GM12878 (cell line): ENCODE results near the gene OMG. TPM values are rescaled to one million over a fixed set of nuclear protein-coding genes. Genes with fewer than 3 reads are reported as not detected.

ENCODE experiments used
- ATAC-seq: fragments of 200-7000 bp; cut with Tn5 transposase; 3 replicates; pipeline ENCODE4 v1.9.1; 2020; ENCODE audit warnings: mild to moderate bottlenecking, moderate library complexity
- BruUV-seq: library from RNA; stranded (reverse); fragments of 400-500 nt; replicated peaks from 2 replicates; lab custom pipeline; 2021; lab: Mats Ljungman, UMichigan
- CTCF ChIA-PET: fragments of 300-600 bp; sonication (Branson Sonifier 250); formaldehyde crosslinking; extraction: SDS; loops from one replicate; lab custom pipeline; 2021; ENCODE audit warnings: inconsistent platforms; lab: Yijun Ruan, JAX
- POLR2A ChIA-PET: fragments of 350-600 bp; formaldehyde crosslinking; extraction: SDS; loops from one replicate; lab custom pipeline; 2021; ENCODE audit warnings: inconsistent platforms; lab: Charles Lee
- RAD21 ChIA-PET: fragments of 300-600 bp; sonication (Branson Sonifier 250); formaldehyde crosslinking; loops from one replicate; lab custom pipeline; 2023; ENCODE audit warnings: antibody characterized with exemption; ENCODE audit not compliant: unreplicated experiment; lab: Charles Lee
- SMC1A ChIA-PET: fragments of 300-600 bp; sonication (Branson Sonifier 250); formaldehyde crosslinking; loops from one replicate; lab custom pipeline; 2023; ENCODE audit not compliant: unreplicated experiment, uncharacterized antibody; lab: Charles Lee
- DNase-seq: peaks from one replicate; pipeline ENCODE4 v3.0.0-alpha.2; 2011; ENCODE audit warnings: low read depth, low spot score
- FAIRE-seq: peaks from 3 replicates; lab custom pipeline; 2011; peaks lifted over from hg19 to GRCh38; lab: Jason Lieb, UNC
- H2AFZ ChIP-seq: 2 replicates; pipeline ENCODE4 v1.6.0; 2011; ENCODE audit warnings: low read depth, low read length, control low read depth; ENCODE audit not compliant: control insufficient read depth
- H3K27ac ChIP-seq: 2 replicates; pipeline ENCODE4 v1.5.1; 2011; ENCODE audit warnings: control low read depth; ENCODE audit not compliant: control insufficient read depth, insufficient read depth
- H3K27me3 ChIP-seq, 2 experiments: replicated peaks in 1 of 2; 2 replicates each; pipeline versions ENCODE4 v1.6.0 to v1.6.1; 2011; ENCODE audit warnings: low read length in 1 of 2; ENCODE audit not compliant: control insufficient read depth in 2 of 2, insufficient read depth in 2 of 2
- H3K36me3 ChIP-seq, 2 experiments: 2 replicates each; pipeline ENCODE4 v1.5.1; 2011; ENCODE audit warnings: low read length in 1 of 2; ENCODE audit not compliant: control insufficient read depth in 2 of 2, insufficient read depth in 2 of 2
- H3K4me1 ChIP-seq: 2 replicates; pipeline ENCODE4 v1.6.1; 2011; ENCODE audit warnings: mild to moderate bottlenecking, low read length, moderate library complexity, mixed read lengths; ENCODE audit not compliant: control insufficient read depth, insufficient read depth
- H3K4me2 ChIP-seq: 2 replicates; pipeline ENCODE4 v1.6.0; 2011; ENCODE audit warnings: control low read depth; ENCODE audit not compliant: control insufficient read depth, insufficient read depth
- H3K4me3 ChIP-seq: fragments of 200-600 bp; sonication (generic); 2 replicates; pipeline ENCODE4 v1.5.1; 2016
- H3K79me2 ChIP-seq: 2 replicates; pipeline ENCODE4 v1.6.0; 2011; ENCODE audit warnings: low read length; ENCODE audit not compliant: control insufficient read depth, insufficient read depth
- H3K9ac ChIP-seq: 2 replicates; pipeline ENCODE4 v1.8.0; 2011; ENCODE audit warnings: low read length, control low read depth, mixed read lengths; ENCODE audit not compliant: control insufficient read depth, insufficient read depth
- H3K9me3 ChIP-seq: replicated peaks from 3 replicates; pipeline ENCODE4 v1.5.1; 2011; ENCODE audit warnings: mild to moderate bottlenecking, low read length; ENCODE audit not compliant: control insufficient read depth, insufficient read depth
- H4K20me1 ChIP-seq: 2 replicates; pipeline ENCODE4 v1.6.0; 2011; ENCODE audit not compliant: control insufficient read depth, insufficient read depth
- BMI1 ChIP-seq: fragments of 450-650 bp; IDR thresholded peaks from 2 replicates; pipeline ENCODE4 v1.6.1; 2016; ENCODE audit warnings: mild to moderate bottlenecking, moderate library complexity, borderline replicate concordance
- CEBPZ ChIP-seq: fragments of 150-350 bp; IDR thresholded peaks from 2 replicates; pipeline ENCODE4 v1.6.1; 2016; ENCODE audit warnings: low read depth, low read length
- CTCF ChIP-seq, 3 experiments: IDR thresholded peaks in 2 of 3; conservative IDR thresholded peaks in 1 of 3; 2 replicates each; pipeline ENCODE4 v1.5.1; 2011; ENCODE audit warnings: low read depth in 3 of 3, low read length in 3 of 3, mild to moderate bottlenecking in 3 of 3, control low read depth in 2 of 3, moderate library complexity in 2 of 3, inconsistent platforms in 1 of 3, mixed read lengths in 1 of 3; ENCODE audit not compliant: control insufficient read depth in 2 of 3, insufficient read depth in 1 of 3; ENCODE audit errors: extremely low read depth in 1 of 3
- EZH2 ChIP-seq: IDR thresholded peaks from 2 replicates; pipeline ENCODE4 v1.6.1; 2012; ENCODE audit warnings: low read depth, mild to moderate bottlenecking, control low read depth, inconsistent platforms, low read length, borderline replicate concordance; ENCODE audit not compliant: control insufficient read depth
- HCFC1 ChIP-seq: fragments of 150-350 bp; IDR thresholded peaks from 2 replicates; pipeline ENCODE4 v1.6.1; 2014; ENCODE audit warnings: low read length
- HDGF ChIP-seq: fragments of 450-650 bp; IDR thresholded peaks from 2 replicates; pipeline ENCODE4 v1.6.1; 2016; ENCODE audit warnings: antibody characterized with exemption
- IRF5 ChIP-seq: fragments of 450-650 bp; IDR thresholded peaks from 2 replicates; pipeline ENCODE4 v1.6.1; 2017; ENCODE audit warnings: borderline replicate concordance
- MYC ChIP-seq: IDR thresholded peaks from 2 replicates; pipeline ENCODE4 v1.6.1; 2011; ENCODE audit warnings: mild to moderate bottlenecking, low read length, moderate library complexity, inconsistent platforms; ENCODE audit not compliant: insufficient read depth, insufficient replicate concordance, insufficient read length, severe bottlenecking
- NFXL1 ChIP-seq: fragments of 450-650 bp; IDR thresholded peaks from 2 replicates; pipeline ENCODE4 v1.6.1; 2017; ENCODE audit warnings: antibody characterized with exemption, mild to moderate bottlenecking, borderline replicate concordance
- POLR2AphosphoS2 ChIP-seq: IDR thresholded peaks from 2 replicates; pipeline ENCODE4 v1.6.1; 2011; ENCODE audit warnings: low read depth, mild to moderate bottlenecking, low read length, improper control_type of control experiment, moderate library complexity
- RUNX3 ChIP-seq: IDR thresholded peaks from 2 replicates; pipeline ENCODE4 v1.6.1; 2012; ENCODE audit warnings: low read length, inconsistent platforms
- SIX5 ChIP-seq: IDR thresholded peaks from 2 replicates; pipeline ENCODE4 v1.6.1; 2011; ENCODE audit warnings: mild to moderate bottlenecking, low read depth, low read length, moderate library complexity; ENCODE audit not compliant: severe bottlenecking
- WGBS: methylation state at CpG from one replicate; pipeline ENCODE4 v1.1.6; 2016; ENCODE audit warnings: low lambda C conversion rate; ENCODE audit not compliant: insufficient replicate concordance, insufficient coverage; ENCODE audit errors: missing lambda C conversion rate; 5-methylcytosine and 5-hydroxymethylcytosine counted together
- in situ Hi-C: fragments of 300-500 bp; cut with MboI; formaldehyde crosslinking; loops from 9 replicates; pipeline ENCODE4 v1.14.3; 2018; ENCODE audit warnings: mixed read lengths
- intact Hi-C: fragments of 100-400 bp; cut with micrococcal nuclease; formaldehyde crosslinking; loops from one replicate; pipeline ENCODE4 v1.14.2; 2022; ENCODE audit not compliant: unreplicated experiment
- polyA plus RNA-seq, 11 experiments: library from polyadenylated mRNA; depleted of rRNA in 4 of 11; unstranded in 6 of 11; stranded (reverse) in 5 of 11; fragments of >200 nt; fragmentation: Nextera tagmentation in 4 of 11; fragmentation: Illumina TruSeq in 1 of 11; extraction: Ambion mirVana in 4 of 11; extraction: Trizol in 1 of 11; gene quantifications; 1 replicate in 1 of 11; 2 replicates in 10 of 11; pipeline versions ENCODE4 v1.2.1 to v1.2.3, GENCODE V29; 2011 to 2016; ENCODE audit warnings: inconsistent platforms in 2 of 11, missing spikeins in 2 of 11, low read depth in 1 of 11
- total RNA-seq, 4 experiments: library from RNA; depleted of rRNA in 3 of 4; stranded (reverse); fragments of >200 nt in 3 of 4; fragmentation: Illumina TruSeq in 1 of 4; extraction: Trizol in 1 of 4; gene quantifications; 2 replicates each; pipeline versions ENCODE4 v1.2.1 to v1.2.3, GENCODE V29; 2013 to 2021

Gene OMG
- total and polyA plus RNA-seq, 10 of the 15 experiments (the other 5 are each of a cell fraction or from before 2014, with no cell fraction given), result 0.09 to 0.96 (median 0.26) TPM

- no peak for TF ChIP-seq IRF5
- TF ChIP-seq RUNX3, result no peak
- no peak for TF ChIP-seq SIX5
Measured at GRCh38 chr17:31272236-31272635, 24.8 kb downstream of the OMG start (continued).

GRCh38 chr17:31269578-31269983 is 27.5 kb downstream of the OMG start:
- SMC1A ChIA-PET, result interaction anchor here (0.8 to 0.9 kb wide), 2 partner anchors 101 to 104 kb away, joined by 3 read pairs; no protein-coding TSS in a partner anchor
- in situ Hi-C loops (no loop called here), intact Hi-C loops (no loop called here)
- CTCF ChIA-PET, result interaction anchor here (0.9 to 1.4 kb wide), 2 partner anchors 30 to 103 kb away, joined by 3 to 5 read pairs; no protein-coding TSS in a partner anchor
- no peaks in the 10 kb centered on the region for H3K27me3 ChIP-seq
- peaks cover 0 to 15% of the 10 kb centered on the region in 2 experiments; a peak in 2 of 4 replicates for H3K36me3 ChIP-seq
- no peak overlapping the region for H3K27ac ChIP-seq
- no peak overlapping the region for H2AFZ ChIP-seq
- H4K20me1 ChIP-seq, result no peaks in the 10 kb centered on the region
- POLR2A ChIA-PET, result no interaction called here
- RAD21 ChIA-PET, result no interaction called here
- no TSS peak for BruUV-seq
- H3K9me3 ChIP-seq, result no peaks in the 10 kb centered on the region
- H3K4me3 ChIP-seq, result no peak overlapping the region
- 12% methylated on average over 1 of the region's 1 CpG for whole genome bisulfite sequencing
- no peak for DNase-seq
- H3K9ac ChIP-seq, result no peak overlapping the region
- no peak for ATAC-seq
- no peaks in the 10 kb centered on the region for H3K4me1 ChIP-seq
- H3K79me2 ChIP-seq, result no peaks in the 10 kb centered on the region
- no peak overlapping the region for H3K4me2 ChIP-seq
- no peak for FAIRE-seq
- no peak for TF ChIP-seq HCFC1
- TF ChIP-seq CEBPZ, result no peak
- no peak for TF ChIP-seq CTCF (IDR thresholded peaks at IDR 0.05 in 2 of 3, conservative IDR thresholded peaks at IDR 0.05 in 1 of 3; ENCODE audit: control insufficient read depth in 2 of 3, extremely low read depth in 1 of 3, insufficient read depth in 1 of 3, low read depth in 3 of 3, low read length in 3 of 3)
- TF ChIP-seq HDGF, result no peak
- TF ChIP-seq MYC, result no peak
- TF ChIP-seq BMI1, result no peak
- no peak for TF ChIP-seq NFXL1
- no peak for TF ChIP-seq POLR2AphosphoS2
- TF ChIP-seq EZH2, result no peak
